NCI-H1417 treated with DMSO at 0.1 percent for 48 hours (cell line): ENCODE results near the gene RAD54L.
A peak's percentile ranks its signal among the peaks of the same experiment; 100 is the strongest.
"Not testable (repeated sequence)": the region's sequence is repeated elsewhere in the genome, so short reads cannot be mapped to it uniquely, and the experiment has no call there.

ENCODE experiments used
- DNase-seq: peaks from one replicate; lab custom pipeline; 2025; lab: John Stamatoyannopoulos, UW

The RAD54L gene

GRCh38 chr1:46247436-46248121, at the start of gene RAD54L:
Gene RAD54L (plus strand): TSS chr1:46247763. CDS start chr1:46248406, 643 bp downstream.
- peak; percentile 94 for DNase-seq

GRCh38 chr1:46197964-46198811, 49.4 kb upstream of the RAD54L start, which contains the start of gene POMGNT1:
Gene POMGNT1 (minus strand): TSS chr1:46198434. CDS start chr1:46197821, 613 bp downstream.
- no peak for DNase-seq

- no peak for DNase-seq
These were observed 48.3 kb upstream of the RAD54L start for GRCh38 chr1:46199233-46199749.

- DNase-seq, result no peak
These were observed 43.7 kb upstream of the RAD54L start for GRCh38 chr1:46203738-46204405.

- DNase-seq, result no peak
These were observed 43.2 kb upstream of the RAD54L start for GRCh38 chr1:46204406-46204742.

GRCh38 chr1:46205141-46205540, 42.4 kb upstream of the RAD54L start:
- no peak for DNase-seq

- no peak for DNase-seq
These were observed 41.8 kb upstream of the RAD54L start for GRCh38 chr1:46205791-46206190.

GRCh38 chr1:46206399-46206798, 41.2 kb upstream of the RAD54L start:
- DNase-seq, result no peak

GRCh38 chr1:46210561-46210960, 37.0 kb upstream of the RAD54L start:
- no peak for DNase-seq

GRCh38 chr1:46211051-46211450, 36.5 kb upstream of the RAD54L start:
- no peak for DNase-seq

- no peak for DNase-seq
These were observed 32.1 kb upstream of the RAD54L start for GRCh38 chr1:46215504-46215903.

- no peak for DNase-seq
These were observed 29.1 kb upstream of the RAD54L start for GRCh38 chr1:46218443-46218842.

- DNase-seq, result no peak
These were observed 27.7 kb upstream of the RAD54L start for GRCh38 chr1:46219551-46220520.

GRCh38 chr1:46220808-46221207, 26.8 kb upstream of the RAD54L start:
- DNase-seq, result no peak

- no peak for DNase-seq
These were observed 25.8 kb upstream of the RAD54L start for GRCh38 chr1:46221749-46222148.

- not testable (repeated sequence) for DNase-seq
These were observed 24.5 kb upstream of the RAD54L start for GRCh38 chr1:46223055-46223454.

GRCh38 chr1:46223472-46223943, 24.1 kb upstream of the RAD54L start:
- DNase-seq, result no peak

GRCh38 chr1:46224966-46225365, 22.6 kb upstream of the RAD54L start:
- no peak for DNase-seq

- DNase-seq, result not testable (repeated sequence)
These were observed 16.3 kb upstream of the RAD54L start for GRCh38 chr1:46231231-46231630.

- DNase-seq, result no peak
These were observed 10.7 kb upstream of the RAD54L start for GRCh38 chr1:46236882-46237281.

GRCh38 chr1:46238865-46239264, 8.7 kb upstream of the RAD54L start:
- not testable (repeated sequence) for DNase-seq
